ENCODE results near the gene MYRF.
A peak's percentile ranks its signal among the peaks of the same experiment; 100 is the strongest.

Gene MYRF

DNA sequence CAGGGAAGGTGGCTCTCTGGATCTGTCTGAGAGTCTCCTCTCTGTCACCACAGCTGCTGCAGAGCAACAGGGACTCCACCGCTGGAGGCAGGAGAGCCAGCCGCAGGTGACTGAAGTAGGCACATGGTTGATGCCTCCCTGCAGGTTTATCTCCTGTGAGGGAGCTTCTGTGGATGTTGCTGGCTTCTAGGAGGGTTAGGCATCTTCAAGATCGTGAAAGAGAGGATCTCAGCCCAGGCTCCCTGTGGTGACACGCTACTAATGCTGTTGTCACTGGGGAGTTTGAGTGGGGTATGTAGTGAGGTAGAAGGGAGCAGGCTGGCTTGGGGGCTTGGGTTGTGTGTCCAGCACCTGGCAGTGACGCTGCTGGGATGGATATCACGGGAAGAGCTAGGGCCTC is 38.1 kb upstream of the MYRF start:
- Histone ChIP-seq H3K9ac (ENCODE audit: low read depth, low read length) (no peak overlapping the region), H3K9me3 (ENCODE audit: control insufficient read depth, insufficient read depth, low read length) (no peaks in the 10 kb centered on the region), H3K36me3 (ENCODE audit: insufficient read depth, low read length) (no peaks in the 10 kb centered on the region), H3K4me1 (ENCODE audit: insufficient read depth, low read length) (peaks cover 25% of the 10 kb centered on the region)

DNA sequence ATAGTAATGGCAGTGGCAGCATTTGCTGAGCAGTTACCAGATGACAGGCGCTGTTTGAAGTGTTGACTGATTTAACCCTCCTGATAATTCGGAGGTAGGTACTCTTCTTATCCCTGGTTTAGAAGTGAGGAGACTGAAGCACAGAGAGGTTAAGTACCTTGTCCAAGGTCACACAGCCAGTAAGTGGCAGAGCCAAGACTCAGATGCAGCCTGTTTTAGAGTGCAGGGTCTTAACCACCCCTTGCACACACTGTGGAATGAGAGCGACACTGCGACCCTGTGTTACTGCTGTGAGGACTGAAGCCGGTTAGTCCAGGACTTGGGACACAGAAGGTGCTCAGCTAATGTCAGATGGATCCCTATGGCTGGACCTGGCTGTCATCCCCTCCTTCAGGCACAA is 37.5 kb upstream of the MYRF start:
- no peak overlapping the region for H3K9ac ChIP-seq (ENCODE audit: low read depth, low read length)
- H3K9me3 ChIP-seq (ENCODE audit: control insufficient read depth, insufficient read depth, low read length): no peaks in the 10 kb centered on the region
- H3K4me1 ChIP-seq (ENCODE audit: insufficient read depth, low read length): peaks cover 27% of the 10 kb centered on the region
- no peaks in the 10 kb centered on the region for H3K36me3 ChIP-seq (ENCODE audit: insufficient read depth, low read length)

DNA sequence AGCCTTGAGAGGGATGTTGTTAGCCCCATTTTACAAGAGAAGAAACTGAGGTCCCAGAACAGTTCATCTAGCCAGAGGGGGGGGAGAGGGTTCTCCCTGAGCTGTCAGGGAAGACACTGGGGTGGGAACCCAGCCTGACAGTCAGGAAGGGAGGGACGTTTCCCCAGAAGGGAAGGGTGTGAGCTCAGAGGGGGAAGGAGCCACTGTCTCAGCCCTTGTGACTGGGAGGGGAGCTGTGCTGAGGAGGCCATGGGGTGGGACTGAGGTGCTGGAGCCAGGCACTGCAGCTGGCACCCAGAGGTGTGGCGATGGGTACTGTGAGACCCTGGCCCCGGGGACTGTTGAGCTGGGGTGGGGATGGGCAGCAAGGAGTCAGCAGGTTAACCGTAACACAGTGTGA is 36.6 kb upstream of the MYRF start:
- no peaks in the 10 kb centered on the region for H3K36me3 ChIP-seq (ENCODE audit: insufficient read depth, low read length)
- H3K9me3 ChIP-seq (ENCODE audit: control insufficient read depth, insufficient read depth, low read length): no peaks in the 10 kb centered on the region
- peaks cover 27% of the 10 kb centered on the region for H3K4me1 ChIP-seq (ENCODE audit: insufficient read depth, low read length)
- no peak overlapping the region for H3K9ac ChIP-seq (ENCODE audit: low read depth, low read length)

DNA sequence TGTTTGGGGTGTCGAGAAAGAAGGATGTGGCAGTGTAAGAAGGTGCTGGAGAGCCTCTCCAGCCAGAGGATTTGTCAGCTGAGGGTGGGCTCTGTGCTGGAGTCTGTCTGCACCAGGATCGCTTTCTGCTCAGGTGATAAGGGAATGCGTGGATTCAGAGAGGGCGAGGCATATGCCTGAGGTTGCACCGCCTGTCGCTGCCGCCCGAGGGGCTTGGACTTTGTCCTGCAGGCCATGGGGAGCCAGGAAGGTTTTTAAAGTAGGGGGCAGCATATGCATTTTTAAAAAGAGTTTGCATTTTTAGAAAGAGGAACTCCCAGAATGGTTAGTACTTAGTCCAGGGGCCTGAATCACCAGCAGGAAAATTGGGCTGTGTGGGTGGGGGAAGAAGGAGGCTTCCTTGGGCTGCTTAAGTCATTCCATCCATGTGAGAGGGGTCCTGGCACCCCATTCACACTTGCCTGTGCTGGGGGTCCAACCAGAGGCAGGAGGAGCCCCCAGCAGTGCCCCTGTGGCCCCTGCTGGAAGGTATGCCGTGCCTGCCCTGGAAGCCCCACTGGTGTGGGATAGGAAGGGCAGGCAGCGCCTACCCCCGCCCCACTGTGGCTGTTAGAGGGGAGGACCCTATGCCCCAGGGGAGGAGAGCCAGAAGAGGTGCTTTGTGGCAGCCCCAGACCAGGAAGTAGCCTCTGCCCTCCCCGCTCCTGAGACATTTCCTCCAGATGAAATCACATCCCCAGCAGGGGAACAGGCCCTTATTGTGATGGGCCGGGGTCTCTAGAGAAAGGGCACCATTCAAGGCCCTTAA is 35.8 kb upstream of the MYRF start:
- Histone ChIP-seq H3K36me3 (ENCODE audit: insufficient read depth, low read length) (no peaks in the 10 kb centered on the region), H3K4me1 (ENCODE audit: insufficient read depth, low read length) (peaks cover 27% of the 10 kb centered on the region), H3K9ac (ENCODE audit: low read depth, low read length) (no peak overlapping the region), H3K9me3 (ENCODE audit: control insufficient read depth, insufficient read depth, low read length) (no peaks in the 10 kb centered on the region)

GRCh38 chr11:61717286-61718033 is 35.0 kb upstream of the MYRF start:
- no peaks in the 10 kb centered on the region for H3K9me3 ChIP-seq (ENCODE audit: control insufficient read depth, insufficient read depth, low read length)
- peak overlapping the region; percentile 33; the same call in 1 of the 2 replicates for H3K9ac ChIP-seq (ENCODE audit: low read depth, low read length)
- no peaks in the 10 kb centered on the region for H3K36me3 ChIP-seq (ENCODE audit: insufficient read depth, low read length)
- peaks cover 27% of the 10 kb centered on the region for H3K4me1 ChIP-seq (ENCODE audit: insufficient read depth, low read length)

DNA sequence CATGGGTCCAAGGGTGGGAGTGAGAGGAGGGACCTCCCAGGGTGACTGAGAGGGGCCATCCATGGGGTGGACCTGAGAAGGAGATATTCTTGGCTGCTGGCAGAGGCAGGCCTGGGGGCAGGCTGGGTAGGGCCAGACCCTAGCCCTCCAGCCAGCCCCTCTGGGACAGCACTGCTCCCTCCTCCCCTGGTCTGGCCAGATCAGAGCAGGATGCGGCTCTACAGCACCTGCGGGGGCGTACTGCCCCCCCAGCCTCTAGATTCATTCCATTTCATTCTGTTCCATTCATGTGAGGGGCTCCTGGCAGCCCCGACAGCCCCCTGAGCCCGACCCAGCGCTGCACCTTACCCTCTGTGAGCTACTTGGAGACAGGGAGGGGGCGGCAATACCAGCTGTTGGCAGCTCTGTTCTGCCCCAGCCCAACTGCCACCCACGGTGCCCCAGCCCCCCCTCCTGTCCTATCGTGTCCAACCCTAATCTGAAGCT is 34.3 kb upstream of the MYRF start:
- Histone ChIP-seq H3K9ac (ENCODE audit: low read depth, low read length) (peak overlapping the region; percentile 33), H3K4me1 (ENCODE audit: insufficient read depth, low read length) (peaks cover 27% of the 10 kb centered on the region)

GRCh38 chr11:61718621-61719302 is 33.7 kb upstream of the MYRF start:
- H3K36me3 ChIP-seq (ENCODE audit: insufficient read depth, low read length): no peaks in the 10 kb centered on the region
- peak overlapping the region; percentile 50 for H3K9ac ChIP-seq (ENCODE audit: low read depth, low read length)
- peaks cover 27% of the 10 kb centered on the region for H3K4me1 ChIP-seq (ENCODE audit: insufficient read depth, low read length)

More for the DNA sequence above, 34.3 kb upstream of the MYRF start:
- Histone ChIP-seq H3K9me3 (ENCODE audit: control insufficient read depth, insufficient read depth, low read length) (no peaks in the 10 kb centered on the region), H3K36me3 (ENCODE audit: insufficient read depth, low read length) (no peaks in the 10 kb centered on the region)

GRCh38 chr11:61719978-61720377 is 32.5 kb upstream of the MYRF start:
- Histone ChIP-seq H3K36me3 (ENCODE audit: insufficient read depth, low read length) (no peaks in the 10 kb centered on the region), H3K4me1 (ENCODE audit: insufficient read depth, low read length) (peaks cover 27% of the 10 kb centered on the region), H3K9me3 (ENCODE audit: control insufficient read depth, insufficient read depth, low read length) (no peaks in the 10 kb centered on the region), H3K9ac (ENCODE audit: low read depth, low read length) (no peak overlapping the region)

More at GRCh38 chr11:61718621-61719302, 33.7 kb upstream of the MYRF start:
- no peaks in the 10 kb centered on the region for H3K9me3 ChIP-seq (ENCODE audit: control insufficient read depth, insufficient read depth, low read length)

DNA sequence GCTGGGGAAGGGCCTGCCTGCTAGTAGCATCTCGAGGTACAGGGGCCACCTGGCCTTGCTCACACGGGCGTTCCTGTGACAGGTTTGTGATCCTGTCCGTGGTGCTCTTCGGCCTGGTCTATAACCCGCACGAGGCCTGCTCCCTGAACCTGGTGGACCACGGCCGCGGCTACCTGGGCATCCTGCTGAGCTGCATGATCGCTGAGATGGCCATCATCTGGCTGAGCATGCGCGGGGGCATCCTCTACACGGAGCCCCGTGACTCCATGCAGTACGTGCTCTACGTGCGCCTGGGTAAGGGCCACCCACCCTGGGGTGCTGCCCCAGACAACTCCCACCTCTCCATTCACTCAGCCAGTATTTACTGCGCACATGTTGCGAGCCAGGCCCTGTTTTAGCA is 31.8 kb upstream of the MYRF start:
- H3K9ac ChIP-seq (ENCODE audit: low read depth, low read length): no peak overlapping the region
- peaks cover 27% of the 10 kb centered on the region for H3K4me1 ChIP-seq (ENCODE audit: insufficient read depth, low read length)
- no peaks in the 10 kb centered on the region for H3K36me3 ChIP-seq (ENCODE audit: insufficient read depth, low read length)
- H3K9me3 ChIP-seq (ENCODE audit: control insufficient read depth, insufficient read depth, low read length): no peaks in the 10 kb centered on the region

DNA sequence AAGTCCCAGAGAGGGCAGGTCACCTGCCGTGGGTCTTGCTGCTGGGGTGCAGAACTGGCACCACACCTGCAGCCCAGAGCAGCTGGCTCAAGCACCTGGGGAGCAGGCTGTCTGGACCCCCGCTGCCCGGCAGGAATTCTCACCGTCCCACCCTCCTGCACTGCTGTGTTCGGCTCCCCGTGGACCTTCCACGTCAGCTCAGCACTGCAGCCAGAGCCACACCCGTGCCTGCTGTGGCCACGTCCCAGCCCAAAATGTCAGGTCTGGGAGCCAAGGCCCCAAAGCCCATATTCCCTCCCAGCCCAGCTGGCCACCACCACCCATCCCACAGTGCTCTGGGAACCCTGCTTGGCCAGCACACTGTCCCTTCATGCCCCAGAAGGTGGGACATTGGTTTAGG is 28.0 kb upstream of the MYRF start:
- Histone ChIP-seq H3K36me3 (ENCODE audit: insufficient read depth, low read length) (no peaks in the 10 kb centered on the region; the same call in 1 of the 2 replicates), H3K4me1 (ENCODE audit: insufficient read depth, low read length) (0 out of 2 replicates have a peak, but pooled peaks cover under 1% of the 10 kb centered on the region), H3K9me3 (ENCODE audit: control insufficient read depth, insufficient read depth, low read length) (no peaks in the 10 kb centered on the region), H3K9ac (ENCODE audit: low read depth, low read length) (no peak overlapping the region)

- no peaks in the 10 kb centered on the region; the same call in 1 of the 2 replicates for H3K36me3 ChIP-seq (ENCODE audit: insufficient read depth, low read length)
Measured at GRCh38 chr11:61725781-61726231, 26.6 kb upstream of the MYRF start.

GRCh38 chr11:61726775-61727174 is 25.7 kb upstream of the MYRF start:
- no peaks in the 10 kb centered on the region; the same call in none of the 2 replicates for H3K36me3 ChIP-seq (ENCODE audit: insufficient read depth, low read length)
- no peaks in the 10 kb centered on the region for H3K9me3 ChIP-seq (ENCODE audit: control insufficient read depth, insufficient read depth, low read length)
- no peaks in the 10 kb centered on the region for H3K4me1 ChIP-seq (ENCODE audit: insufficient read depth, low read length)
- H3K9ac ChIP-seq (ENCODE audit: low read depth, low read length): no peak overlapping the region

More at GRCh38 chr11:61725781-61726231, 26.6 kb upstream of the MYRF start:
- H3K4me1 ChIP-seq (ENCODE audit: insufficient read depth, low read length): no peaks in the 10 kb centered on the region
- H3K9me3 ChIP-seq (ENCODE audit: control insufficient read depth, insufficient read depth, low read length): no peaks in the 10 kb centered on the region
- no peak overlapping the region for H3K9ac ChIP-seq (ENCODE audit: low read depth, low read length)

DNA sequence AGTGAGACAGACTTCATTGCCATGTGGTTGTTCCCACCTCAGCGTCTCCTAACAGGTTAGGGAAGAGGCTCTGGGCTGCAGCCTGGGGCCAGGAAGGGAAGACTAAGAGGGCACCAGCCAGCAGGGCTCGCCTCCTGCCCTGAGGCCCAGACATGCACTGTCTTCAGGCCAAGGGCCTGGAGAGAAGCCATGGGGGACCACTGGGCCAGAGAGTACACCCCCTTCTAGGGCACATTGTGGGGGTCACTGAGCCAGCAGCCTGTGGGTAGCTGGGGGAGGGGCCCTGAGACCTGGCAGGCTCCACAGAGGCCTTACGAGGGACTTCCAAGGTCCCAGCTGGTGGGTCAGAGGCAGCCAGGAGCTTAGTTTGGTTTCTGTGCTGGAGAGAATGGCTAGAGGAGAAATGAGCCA is 25.0 kb upstream of the MYRF start:
- no peaks in the 10 kb centered on the region for H3K9me3 ChIP-seq (ENCODE audit: control insufficient read depth, insufficient read depth, low read length)
- no peaks in the 10 kb centered on the region for H3K4me1 ChIP-seq (ENCODE audit: insufficient read depth, low read length)
- H3K9ac ChIP-seq (ENCODE audit: low read depth, low read length): no peak overlapping the region
- H3K36me3 ChIP-seq (ENCODE audit: insufficient read depth, low read length): no peaks in the 10 kb centered on the region; the same call in none of the 2 replicates
